ENCODE data around the gene LRRC46. TPM values are rescaled to one million over a fixed set of nuclear protein-coding genes. Genes with fewer than 3 reads are reported as not detected.

Gene LRRC46
- total and polyA plus RNA-seq, 2 of the 4 experiments (the other 2 are of a cell fraction): 0.77 TPM; not detected in 1

- no peaks in the 10 kb centered on the region for H3K79me1 ChIP-seq (ENCODE audit: low read depth in 1 of 2, low read length in 2 of 2)
- no peak overlapping the region for H4K8ac ChIP-seq (ENCODE audit: low read depth in 2 of 2, low read length in 2 of 2)
- no peaks in the 10 kb centered on the region for H3K9me3 ChIP-seq (ENCODE audit: control insufficient read depth, insufficient read depth, low read length)
- H4K91ac ChIP-seq (ENCODE audit: insufficient read depth, low read depth, low read length): no peak overlapping the region
- H4K5ac ChIP-seq (ENCODE audit: low read depth, low read length): no peak overlapping the region
- no peak overlapping the region for H3K18ac ChIP-seq (ENCODE audit: low read depth, low read length)
- no peak overlapping the region for H2BK20ac ChIP-seq (ENCODE audit: low read depth, low read length)
- no peak overlapping the region for H2BK5ac ChIP-seq (ENCODE audit: low read depth, low read length, poor library complexity, severe bottlenecking)
- dilution Hi-C loops (cut with HindIII; ENCODE audit: low sequenced_read_pairs, unreplicated experiment): no loop called here
- no peaks in the 10 kb centered on the region for H3K27me3 ChIP-seq (ENCODE audit: control insufficient read depth, insufficient read depth, low read length)
- in situ Hi-C loops (cut with MboI; ENCODE audit: low sequenced_read_pairs): no loop called here
- no peak overlapping the region for H2BK120ac ChIP-seq (ENCODE audit: low read depth, low read length)
- intact Hi-C loops (cut with micrococcal nuclease): no loop called here
- WGBS, 2 experiments (ENCODE audit: extremely low coverage in 2 of 2, insufficient read length in 1 of 2): 94% methylated on average over 14 of the region's 22 CpGs; no CpG with 5 or more reads in 1 of the 2 experiments
- H3K9ac ChIP-seq (ENCODE audit: low read depth, low read length): no peak overlapping the region
- H2BK15ac ChIP-seq (ENCODE audit: low read depth, low read length): no peak overlapping the region
- H3K9me1 ChIP-seq (ENCODE audit: insufficient read depth, low read length): 0 out of 2 replicates have a peak, but pooled peaks cover 2% of the 10 kb centered on the region
- CTCF ChIA-PET: no interaction called here
- no peak overlapping the region for H3K4me2 ChIP-seq (ENCODE audit: low read depth, low read length)
- TF ChIP-seq RCOR1 (IDR thresholded peaks at IDR 0.05; ENCODE audit: insufficient replicate concordance, low read length): no peak
- no peak for TF ChIP-seq FOS (IDR thresholded peaks at IDR 0.05; ENCODE audit: low read depth, low read length)
- no peak for TF ChIP-seq CHD1 (IDR thresholded peaks at IDR 0.05; ENCODE audit: low read depth, low read length)
- TF ChIP-seq, protein P1, sequence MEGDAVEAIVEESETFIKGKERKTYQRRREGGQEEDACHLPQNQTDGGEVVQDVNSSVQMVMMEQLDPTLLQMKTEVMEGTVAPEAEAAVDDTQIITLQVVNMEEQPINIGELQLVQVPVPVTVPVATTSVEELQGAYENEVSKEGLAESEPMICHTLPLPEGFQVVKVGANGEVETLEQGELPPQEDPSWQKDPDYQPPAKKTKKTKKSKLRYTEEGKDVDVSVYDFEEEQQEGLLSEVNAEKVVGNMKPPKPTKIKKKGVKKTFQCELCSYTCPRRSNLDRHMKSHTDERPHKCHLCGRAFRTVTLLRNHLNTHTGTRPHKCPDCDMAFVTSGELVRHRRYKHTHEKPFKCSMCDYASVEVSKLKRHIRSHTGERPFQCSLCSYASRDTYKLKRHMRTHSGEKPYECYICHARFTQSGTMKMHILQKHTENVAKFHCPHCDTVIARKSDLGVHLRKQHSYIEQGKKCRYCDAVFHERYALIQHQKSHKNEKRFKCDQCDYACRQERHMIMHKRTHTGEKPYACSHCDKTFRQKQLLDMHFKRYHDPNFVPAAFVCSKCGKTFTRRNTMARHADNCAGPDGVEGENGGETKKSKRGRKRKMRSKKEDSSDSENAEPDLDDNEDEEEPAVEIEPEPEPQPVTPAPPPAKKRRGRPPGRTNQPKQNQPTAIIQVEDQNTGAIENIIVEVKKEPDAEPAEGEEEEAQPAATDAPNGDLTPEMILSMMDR (conservative IDR thresholded peaks at IDR 0.05; ENCODE audit: low read depth, low read length): no peak
- no peak for TF ChIP-seq CEBPB (IDR thresholded peaks at IDR 0.05; ENCODE audit: low read depth, low read length)
- no peak for TF ChIP-seq MAZ (IDR thresholded peaks at IDR 0.05; ENCODE audit: borderline replicate concordance, low read depth, low read length)
- TF ChIP-seq MAFK (IDR thresholded peaks at IDR 0.05; ENCODE audit: low read depth, low read length): no peak
- no peak for TF ChIP-seq NFE2L2 (IDR thresholded peaks at IDR 0.05; ENCODE audit: low read depth, low read length)
- TF ChIP-seq, protein P2, sequence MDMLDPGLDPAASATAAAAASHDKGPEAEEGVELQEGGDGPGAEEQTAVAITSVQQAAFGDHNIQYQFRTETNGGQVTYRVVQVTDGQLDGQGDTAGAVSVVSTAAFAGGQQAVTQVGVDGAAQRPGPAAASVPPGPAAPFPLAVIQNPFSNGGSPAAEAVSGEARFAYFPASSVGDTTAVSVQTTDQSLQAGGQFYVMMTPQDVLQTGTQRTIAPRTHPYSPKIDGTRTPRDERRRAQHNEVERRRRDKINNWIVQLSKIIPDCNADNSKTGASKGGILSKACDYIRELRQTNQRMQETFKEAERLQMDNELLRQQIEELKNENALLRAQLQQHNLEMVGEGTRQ (IDR thresholded peaks at IDR 0.05; ENCODE audit: low read depth, low read length): no peak
- TF ChIP-seq BHLHE40 (IDR thresholded peaks at IDR 0.05; ENCODE audit: low read depth, low read length): no peak
- TF ChIP-seq POLR2A (IDR thresholded peaks at IDR 0.05; ENCODE audit: low read depth, low read length): no peak
- no peak for TF ChIP-seq RAD21 (IDR thresholded peaks at IDR 0.05; ENCODE audit: low read length)
- no peak for TF ChIP-seq RFX5 (IDR thresholded peaks at IDR 0.05; ENCODE audit: low read depth, low read length)
- TF ChIP-seq, protein P3, sequence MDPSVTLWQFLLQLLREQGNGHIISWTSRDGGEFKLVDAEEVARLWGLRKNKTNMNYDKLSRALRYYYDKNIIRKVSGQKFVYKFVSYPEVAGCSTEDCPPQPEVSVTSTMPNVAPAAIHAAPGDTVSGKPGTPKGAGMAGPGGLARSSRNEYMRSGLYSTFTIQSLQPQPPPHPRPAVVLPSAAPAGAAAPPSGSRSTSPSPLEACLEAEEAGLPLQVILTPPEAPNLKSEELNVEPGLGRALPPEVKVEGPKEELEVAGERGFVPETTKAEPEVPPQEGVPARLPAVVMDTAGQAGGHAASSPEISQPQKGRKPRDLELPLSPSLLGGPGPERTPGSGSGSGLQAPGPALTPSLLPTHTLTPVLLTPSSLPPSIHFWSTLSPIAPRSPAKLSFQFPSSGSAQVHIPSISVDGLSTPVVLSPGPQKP (IDR thresholded peaks at IDR 0.05; ENCODE audit: borderline replicate concordance, low read depth, low read length): no peak
- no peak for TF ChIP-seq MXI1 (IDR thresholded peaks at IDR 0.05; ENCODE audit: borderline replicate concordance, low read depth, low read length)
- no peak for TF ChIP-seq SMC3 (IDR thresholded peaks at IDR 0.05; ENCODE audit: low read depth, low read length)
- ATAC-seq (ENCODE audit: low read depth) (no peak), DNase-seq (no peak)
- no peak overlapping the region for H3K4me3 ChIP-seq (ENCODE audit: insufficient read depth, low read depth, low read length)
- no TSS peak for BruUV-seq (replicated peaks)
- H4K20me1 ChIP-seq (ENCODE audit: insufficient read depth, low read length): peaks cover 37% of the 10 kb centered on the region
- no peak overlapping the region for H3K56ac ChIP-seq (ENCODE audit: extremely low read depth, insufficient read depth, low read length)
- POLR2A ChIA-PET (ENCODE audit: unreplicated experiment): no interaction called here
- H3K14ac ChIP-seq (replicated peaks; ENCODE audit: low read depth, low read length): no peak overlapping the region
- peaks cover 3% of the 10 kb centered on the region; the same call in 1 of the 2 replicates for H3K4me1 ChIP-seq (ENCODE audit: control insufficient read depth, insufficient read depth, low read length)
- no peak overlapping the region for H3K4ac ChIP-seq (ENCODE audit: low read depth, low read length)
- H2AFZ ChIP-seq (replicated peaks; ENCODE audit: low read length, poor library complexity): no peak overlapping the region
- no peak overlapping the region for H3K27ac ChIP-seq (ENCODE audit: insufficient read depth, low read length)
- H2AK9ac ChIP-seq (replicated peaks; ENCODE audit: low read depth, low read length, poor library complexity): no peak overlapping the region
- H2AK5ac ChIP-seq (ENCODE audit: low read depth, low read length): no peak overlapping the region
- peaks cover 62% of the 10 kb centered on the region for H3K36me3 ChIP-seq (ENCODE audit: control insufficient read depth, insufficient read depth, low read length)
- no peak overlapping the region for H3K23ac ChIP-seq (ENCODE audit: low read depth, low read length)
Observed at GRCh38 chr17:47813512-47814031, 17.9 kb upstream of the LRRC46 start.

All from IMR-90 (cell line).